ENCODE data around the gene LEP.

DNA sequence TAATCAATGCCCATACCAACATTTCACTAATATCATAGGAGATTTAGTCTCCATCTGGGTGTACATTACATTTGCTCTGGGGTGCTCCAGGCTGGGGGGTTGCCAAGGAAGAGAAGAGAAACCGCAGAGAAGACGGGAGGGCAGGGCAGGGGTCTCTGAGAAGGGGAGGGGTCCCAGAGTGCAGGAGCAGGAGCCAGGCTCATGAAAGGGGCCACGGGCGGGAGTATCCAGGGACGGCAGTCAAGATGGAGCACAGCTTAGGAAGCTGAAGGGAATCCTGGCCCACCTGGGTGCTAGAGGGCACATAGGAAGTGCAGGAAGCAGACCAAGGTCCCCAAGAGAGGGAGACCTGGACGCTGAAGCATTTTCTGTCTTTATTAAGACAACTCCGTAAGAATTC lies 2.2 kb downstream of the LEP start:
- TF ChIP-seq ZNF274 (IDR thresholded peaks at IDR 0.05; ENCODE audit: low read depth, low read length): no peak
- TF ChIP-seq YY1 (IDR thresholded peaks at IDR 0.05; ENCODE audit: insufficient read depth, insufficient read length): no peak

Data from NT2/D1 (cell line).